Heart left ventricle (tissue), 16 donors: ENCODE results near the gene ASIC4. TPM values are rescaled to one million over a fixed set of nuclear protein-coding genes. Genes with fewer than 3 reads are reported as not detected.

ENCODE experiments used
- ATAC-seq, 4 donors: fragments of 200-7000 bp; cut with Tn5 transposase; one replicate each; pipeline ENCODE4 v1.9.1; 2020 to 2022; ENCODE audit warnings: moderate library complexity in 4 of 4, mild to moderate bottlenecking in 3 of 4, moderate number of reproducible peaks in 1 of 4
- DNase-seq, 5 donors: peaks; one replicate each; pipeline ENCODE4 v3.0.0-alpha.2; 2020
- H3K27ac ChIP-seq, 12 donors: fragments of 200-600 bp; sonication (generic) in 4 of 12; one replicate each; pipeline versions ENCODE4 v1.5.0 to v1.8.0; 2016 to 2022; ENCODE audit warnings: mild to moderate bottlenecking in 2 of 12
- H3K27me3 ChIP-seq, 9 donors: fragments of 200-600 bp; sonication (generic) in 2 of 9; one replicate each; pipeline versions ENCODE4 v1.5.1 to v1.8.0; 2016 to 2022; ENCODE audit warnings: mild to moderate bottlenecking in 3 of 9
- H3K36me3 ChIP-seq, 9 donors: fragments of 200-600 bp; sonication (generic) in 2 of 9; one replicate each; pipeline versions ENCODE4 v1.5.0 to v1.8.0; 2018 to 2022; ENCODE audit warnings: mild to moderate bottlenecking in 2 of 9
- H3K4me1 ChIP-seq, 12 donors: fragments of 200-600 bp; sonication (generic) in 4 of 12; one replicate each; pipeline versions ENCODE4 v1.5.0 to v1.8.0; 2016 to 2022; ENCODE audit warnings: mild to moderate bottlenecking in 3 of 12
- H3K4me3 ChIP-seq, 12 donors: fragments of 200-600 bp; sonication (generic) in 4 of 12; one replicate each; pipeline versions ENCODE4 v1.5.0 to v1.8.0; 2017 to 2022; ENCODE audit warnings: mild to moderate bottlenecking in 9 of 12, moderate library complexity in 4 of 12
- H3K9me3 ChIP-seq, 12 donors: fragments of 200-600 bp; sonication (generic) in 4 of 12; one replicate each; pipeline versions ENCODE4 v1.5.0 to v1.8.0; 2016 to 2022; ENCODE audit warnings: mild to moderate bottlenecking in 1 of 12
- CTCF ChIP-seq, 12 donors: fragments of 200-600 bp; sonication (generic) in 4 of 12; IDR thresholded peaks; one replicate each; pipeline versions ENCODE4 v1.5.0 to v1.8.0; 2018 to 2022; ENCODE audit warnings: antibody characterized with exemption in 12 of 12, mild to moderate bottlenecking in 5 of 12
- POLR2A ChIP-seq, 2 donors: fragments of 450-650 bp; IDR thresholded peaks; one replicate each; pipeline ENCODE4 v1.6.1; 2017; ENCODE audit warnings: antibody characterized with exemption in 2 of 2, mild to moderate bottlenecking in 2 of 2, moderate library complexity in 2 of 2
- WGBS, 4 donors: extraction: QIAGEN DNeasy Blood & Tissue Kit in 2 of 4; methylation state at CpG; one replicate each; pipeline versions ENCODE4 v1.1.5 to v1.1.7; 2013 to 2018; 5-methylcytosine and 5-hydroxymethylcytosine counted together
- intact Hi-C, 10 donors: fragments of 100-400 bp; cut with DNase I; formaldehyde crosslinking; loops; one replicate each; pipeline versions ENCODE4 v1.11.1 to v1.14.2; 2022
- polyA plus RNA-seq, 2 donors: library from polyadenylated mRNA; stranded (reverse); fragments of 200-250 nt; gene quantifications; one replicate each; pipeline ENCODE4 v1.2.3, GENCODE V29; 2013
- total RNA-seq, 9 donors: library from RNA; depleted of rRNA in 2 of 9; stranded (reverse); fragments of >200 nt in 2 of 9; fragmentation: NEBNext Ultra II Directional in 3 of 9; extraction: Animal tissue kit (Norgen Biotek cat#: 25700) in 3 of 9; gene quantifications; one replicate each; pipeline versions ENCODE4 v1.1.0 to v1.2.4, GENCODE V29; 2016 to 2023
- donor health status: ischemic (EF 13 %, LVEDD 7.1; RV severe dilation, severe dysfunction).
- donor health status: healthy with polysubstance abuse.
- donor health status: DM: no; HTN: yes; CAD: no.
- donor health status: DM: no; HTN: no; CAD: no.
- donor health status: ischemic (EF 25% LVEDD 6.9; RV normal size, moderate dysfunction).
- donor health status: ischemic (EF 25% LVEDD 5.7; RV mildly dilated, moderate dysfunction).
- donor health status: healthy.
- donor health status: DM: yes; HTN: yes; CAD: no.
- donor health status: ischemic (EF 35%, LVEDD 5.7; RV mildly dilated, moderate dysfunction).
- donor health status: nonischemic (EF 11% LVEDD 7.7; RV severe dilation, severe dysfunction).
- donor health status: DM: yes; HTN: yes; CAD: no.
- donor health status: PGD.
- donor health status: ischemic (EF 29% LVEDD 5.4; RV normal size, mild dysfunction).
- donor health status: nonischemic (EF 23%, LVEDD 6.1; RV moderate dilation, normal function).

Gene ASIC4
- total and polyA plus RNA-seq, 11 donors, result 0.03 to 0.10 (median 0.08) TPM; not detected in 8

DNA sequence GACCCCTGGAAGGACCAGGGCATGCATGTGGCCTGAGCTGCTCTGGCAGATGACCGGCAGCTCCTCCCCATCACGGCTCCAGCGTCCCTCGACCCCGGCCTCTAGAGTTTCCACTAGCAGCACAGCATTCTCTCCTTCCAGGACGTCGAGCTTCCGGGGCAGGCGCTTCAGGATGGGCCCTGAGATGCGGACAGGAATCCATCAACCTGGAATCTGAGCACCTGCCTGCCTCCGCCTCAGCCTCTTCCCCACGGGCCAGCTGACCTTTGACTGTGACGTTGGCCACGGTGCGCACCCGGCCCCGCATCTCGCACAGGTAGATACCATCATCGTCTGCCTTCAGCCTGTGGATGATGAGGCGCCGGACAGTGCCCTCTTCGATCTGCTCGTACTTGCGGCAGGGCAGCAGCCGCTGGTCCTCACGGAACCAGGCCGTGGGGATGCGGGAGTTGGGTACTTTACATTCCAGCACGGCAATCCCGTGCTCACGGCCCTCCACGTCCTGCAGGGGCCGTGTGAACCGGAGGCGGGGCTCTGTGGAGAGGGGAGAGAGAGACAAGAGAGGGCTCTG, 53.6 kb downstream of the ASIC4 start:
- Histone ChIP-seq H3K9me3 (no peaks in the 10 kb centered on the region), H3K27ac (peak overlapping the region in 1 of 12 donors; percentile 5), H3K4me3 (no peak overlapping the region), H3K27me3 (peaks cover 0 to 30% (median 0%) of the 10 kb centered on the region in 9 donors), H3K4me1 (peaks cover 0 to 31% (median 10%) of the 10 kb centered on the region in 12 donors), H3K36me3 (peaks cover 0 to 58% (median 27%) of the 10 kb centered on the region in 9 donors)
- WGBS, 4 donors, result 82 to 86% (median 85%) methylated on average over 35 of the region's 35 CpGs
- TF ChIP-seq CTCF (IDR thresholded peaks at IDR 0.05), result no peak
- DNase-seq (no peak), ATAC-seq (no peak)
- intact Hi-C loops, result loop anchor here in 2 of 10 donors (5.0 to 10.0 kb wide), 2 partner anchors 67 to 69 kb away; no protein-coding TSS in a partner anchor

DNA sequence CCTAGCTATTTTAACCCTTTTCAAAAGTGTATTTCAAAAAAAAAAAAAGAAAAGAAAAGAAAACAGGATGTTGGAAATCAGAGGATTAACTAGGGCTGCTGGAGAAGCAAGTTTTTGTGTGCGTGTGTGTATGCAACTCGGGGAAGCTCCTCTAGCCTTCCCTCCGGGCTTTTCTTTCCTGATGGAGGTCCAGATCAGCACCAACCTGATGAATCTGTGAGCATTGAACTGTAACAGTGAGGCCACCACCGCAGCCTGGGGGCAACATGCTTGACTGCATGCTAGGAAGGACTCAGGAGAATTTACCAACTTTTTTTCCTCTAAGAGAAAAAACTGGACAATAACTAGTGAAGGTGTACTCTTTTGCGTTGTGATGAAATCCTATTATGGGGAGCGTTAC, 54.8 kb downstream of the ASIC4 start:
- H3K4me3 ChIP-seq, result no peak overlapping the region
- intact Hi-C loops, result loop anchor here in 2 of 10 donors (5.0 to 10.0 kb wide), 2 partner anchors 66 to 68 kb away; no protein-coding TSS in a partner anchor
- WGBS, 4 donors, result 87 to 92% (median 90%) methylated on average over 6 of the region's 6 CpGs
- no peak for TF ChIP-seq CTCF (IDR thresholded peaks at IDR 0.05)
- no peak for TF ChIP-seq POLR2A (IDR thresholded peaks at IDR 0.05)
- no peak overlapping the region for H3K27ac ChIP-seq
- H3K27me3 ChIP-seq, result peaks cover 0 to 30% (median 0%) of the 10 kb centered on the region in 9 donors
- peaks cover 0 to 47% (median 15%) of the 10 kb centered on the region in 9 donors for H3K36me3 ChIP-seq
- no peak for DNase-seq
- peaks cover 0 to 31% (median 10%) of the 10 kb centered on the region in 12 donors for H3K4me1 ChIP-seq
- ATAC-seq, result no peak
- H3K9me3 ChIP-seq, result no peaks in the 10 kb centered on the region

DNA sequence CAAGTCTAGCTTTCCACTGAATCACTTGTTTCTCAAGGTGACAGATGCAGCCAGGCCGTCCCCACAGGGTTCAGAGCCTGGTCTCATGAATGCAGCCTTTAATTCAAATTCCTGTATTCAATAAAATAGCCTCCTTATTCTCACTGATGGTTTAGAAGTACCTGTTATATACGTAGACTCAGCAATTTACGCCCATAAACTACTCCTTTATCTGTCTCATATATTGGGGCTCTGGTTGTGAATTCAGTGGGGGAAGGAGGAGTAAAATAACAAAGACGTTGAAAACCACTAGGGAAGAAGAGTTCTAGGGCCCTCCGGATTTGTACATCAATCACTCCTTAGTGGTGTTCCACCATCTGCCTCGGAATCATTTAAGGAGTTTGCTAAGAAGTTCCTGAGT, 55.4 kb downstream of the ASIC4 start:
- intact Hi-C loops, result loop anchor here in 5 of 10 donors (2.0 to 10.0 kb wide), 5 partner anchors 27 to 68 kb away; partner anchors contain the start of genes SLC4A3 (in 1 of the 5) and STK11IP (in 1 of the 5)
- Histone ChIP-seq H3K4me3 (peak overlapping the region in 9 of 12 donors; percentile 50 to 92 (median 69)), H3K27me3 (peaks cover 0 to 30% (median 0%) of the 10 kb centered on the region in 9 donors), H3K27ac (peak overlapping the region in 8 of 12 donors; percentile 83 to 96 (median 90)), H3K4me1 (peaks cover 0 to 33% (median 10%) of the 10 kb centered on the region in 12 donors), H3K36me3 (peaks cover 0 to 41% (median 15%) of the 10 kb centered on the region in 9 donors), H3K9me3 (no peaks in the 10 kb centered on the region)
- no peak for DNase-seq
- TF ChIP-seq POLR2A (IDR thresholded peaks at IDR 0.05) (no peak), CTCF (IDR thresholded peaks at IDR 0.05) (no peak)
- 74 to 79% (median 76%) methylated on average over 6 of the region's 6 CpGs for whole genome bisulfite sequencing, 4 donors
- no peak for ATAC-seq

GRCh38 chr2:219570194-219570923, 56.1 kb downstream of the ASIC4 start:
- peaks cover 0 to 30% (median 0%) of the 10 kb centered on the region in 9 donors for H3K27me3 ChIP-seq
- peak overlapping the region; percentile 50 to 92 (median 68) for H3K4me3 ChIP-seq
- peaks cover 0 to 31% (median 10%) of the 10 kb centered on the region in 12 donors for H3K4me1 ChIP-seq
- 8 to 33% (median 15%) methylated on average over 21 to 95 of the region's 95 CpGs for WGBS, 4 donors
- peak in 2 of 5 donors; percentile 20 to 45 for DNase-seq
- peak in 1 of 2 donors; percentile 41 for TF ChIP-seq POLR2A (IDR thresholded peaks at IDR 0.05)
- TF ChIP-seq CTCF (IDR thresholded peaks at IDR 0.05), result peak in 2 of 12 donors; percentile 13
- peaks cover 0 to 34% (median 12%) of the 10 kb centered on the region in 9 donors for H3K36me3 ChIP-seq
- peak in 2 of 4 donors; percentile 19 to 25 for ATAC-seq
- intact Hi-C loops, result loop anchor here in 3 of 10 donors (2.0 to 5.0 kb wide), 3 partner anchors 26 to 62 kb away; partner anchors contain the start of genes SLC4A3 (in 1 of the 3) and STK11IP (in 1 of the 3)
- H3K27ac ChIP-seq, result peak overlapping the region; percentile 71 to 96 (median 90)
- H3K9me3 ChIP-seq, result no peaks in the 10 kb centered on the region
